PC-3 (cell line): ENCODE results near the gene SLC6A7. TPM values are rescaled to one million over a fixed set of nuclear protein-coding genes. Genes with fewer than 3 reads are reported as not detected.

Experiments used
- ATAC-seq: fragments of 200-7000 bp; cut with Tn5 transposase; 2 replicates; pipeline ENCODE4 v1.9.1; 2020; ENCODE audit warnings: mild to moderate bottlenecking, moderate library complexity
- BruUV-seq: library from RNA; stranded (reverse); fragments of 400-500 nt; replicated peaks from 2 replicates; lab custom pipeline; 2021; lab: Mats Ljungman, UMichigan
- CTCF ChIA-PET: fragments of 300-600 bp; sonication (Branson Sonifier 250); formaldehyde crosslinking; loops from one replicate; lab custom pipeline; 2022; ENCODE audit warnings: antibody characterized with exemption; lab: Charles Lee
- POLR2A ChIA-PET: fragments of 300-600 bp; sonication (Branson Sonifier 250); formaldehyde crosslinking; loops from one replicate; lab custom pipeline; 2022; ENCODE audit warnings: antibody characterized with exemption; ENCODE audit not compliant: unreplicated experiment; lab: Charles Lee
- DNase-seq: peaks from one replicate; pipeline ENCODE4 v3.0.0-alpha.2; 2015
- H2AFZ ChIP-seq: fragments of 300-600 bp; sonication (generic); 2 replicates; pipeline ENCODE4 v1.6.0; 2016; ENCODE audit warnings: antibody characterized with exemption, low read length
- H3F3A ChIP-seq: fragments of 300-600 bp; sonication (generic); one replicate; pipeline ENCODE4 v1.6.0; 2017; ENCODE audit warnings: antibody characterized with exemption, low read length, control low read depth, mild to moderate bottlenecking; ENCODE audit not compliant: unreplicated experiment
- H3K27ac ChIP-seq: fragments of 300-600 bp; sonication (generic); 2 replicates; pipeline ENCODE4 v1.5.1; 2016; ENCODE audit warnings: mild to moderate bottlenecking, low read length
- H3K27me3 ChIP-seq: fragments of 300-600 bp; sonication (generic); 2 replicates; pipeline ENCODE4 v1.6.1; 2016; ENCODE audit warnings: low read length, mixed read lengths
- H3K36me3 ChIP-seq: fragments of 300-600 bp; sonication (generic); 2 replicates; pipeline ENCODE4 v1.6.1; 2016; ENCODE audit warnings: low read depth, mixed run types, low read length, mixed read lengths
- H3K4me1 ChIP-seq: fragments of 300-600 bp; sonication (generic); 2 replicates; pipeline ENCODE4 v1.5.1; 2016; ENCODE audit warnings: low read length; ENCODE audit not compliant: insufficient read depth
- H3K4me2 ChIP-seq: fragments of 300-600 bp; sonication (generic); 2 replicates; pipeline ENCODE4 v1.6.0; 2016; ENCODE audit warnings: low read length
- H3K4me3 ChIP-seq: fragments of 300-600 bp; sonication (generic); 2 replicates; pipeline ENCODE4 v1.5.1; 2016; ENCODE audit warnings: mild to moderate bottlenecking, low read length, mixed read lengths
- H3K79me2 ChIP-seq: fragments of 300-600 bp; sonication (generic); 2 replicates; pipeline ENCODE4 v1.6.1; 2017; ENCODE audit warnings: low read length, mixed read lengths
- H3K9ac ChIP-seq: fragments of 300-600 bp; sonication (generic); 2 replicates; pipeline ENCODE4 v1.6.0; 2016; ENCODE audit warnings: mild to moderate bottlenecking, low read length
- H3K9me2 ChIP-seq: fragments of 300-600 bp; sonication (generic); replicated peaks from 2 replicates; pipeline ENCODE4 v1.6.1; 2016; ENCODE audit warnings: mixed run types, low read length, mixed read lengths
- H3K9me3 ChIP-seq: fragments of 300-600 bp; sonication (generic); 2 replicates; pipeline ENCODE4 v1.6.1; 2016; ENCODE audit warnings: low read length, mixed read lengths
- H4K20me1 ChIP-seq: fragments of 300-600 bp; sonication (generic); 2 replicates; pipeline ENCODE4 v1.6.1; 2016; ENCODE audit warnings: low read length, mixed read lengths
- EZH2 ChIP-seq: fragments of 300-600 bp; sonication (generic); IDR thresholded peaks from one replicate; pipeline ENCODE4 v1.6.1; 2017; ENCODE audit warnings: antibody characterized with exemption, mild to moderate bottlenecking, low read length; ENCODE audit not compliant: unreplicated experiment
- EZH2phosphoT487 ChIP-seq: fragments of 300-600 bp; sonication (generic); IDR thresholded peaks from 2 replicates; pipeline ENCODE4 v1.6.1; 2018; ENCODE audit warnings: mild to moderate bottlenecking, antibody characterized with exemption, low read length, borderline replicate concordance
- intact Hi-C: fragments of 100-400 bp; cut with micrococcal nuclease; formaldehyde crosslinking; loops from 2 replicates; pipeline ENCODE4 v1.9.0; 2023
- total RNA-seq: library from RNA; depleted of rRNA; stranded (reverse); fragments of >200 nt; gene quantifications from 2 replicates; pipeline ENCODE4 v1.2.3, GENCODE V29; 2014
- TF ChIP-seq, protein P1 (sequence below): fragments of 300-600 bp; sonication (generic); conservative IDR thresholded peaks from 2 replicates; pipeline ENCODE4 v1.5.1; 2017; ENCODE audit warnings: antibody characterized with exemption, low read depth, mild to moderate bottlenecking, low read length

The SLC6A7 gene
- total RNA-seq, 1 experiment from 2014 or later = 0.29 TPM

GRCh38 chr5:150215979-150216944 lies 26.4 kb downstream of the SLC6A7 start:
- H3K4me1 ChIP-seq = peaks cover 8% of the 10 kb centered on the region; the same call in 1 of the 2 replicates
- no peaks in the 10 kb centered on the region for H4K20me1 ChIP-seq
- no peaks in the 10 kb centered on the region for H3K79me2 ChIP-seq
- DNase-seq = peak; percentile 20
- no peaks in the 10 kb centered on the region for H3K9me3 ChIP-seq
- ChIA-PET POLR2A (no interaction called here), CTCF (interaction anchor here (0.7 kb wide), 1 partner anchor 54 kb away, joined by 6 read pairs; no protein-coding TSS in a partner anchor)
- intact Hi-C loops = loop anchor here (5.0 kb wide), 1 partner anchor 214 kb away; the partner anchor contains the start of genes HMGXB3 and TIGD6
- no peak overlapping the region for H3K9ac ChIP-seq
- TF ChIP-seq EZH2 = no peak
- no peak for TF ChIP-seq EZH2phosphoT487
- TF ChIP-seq, protein P1, sequence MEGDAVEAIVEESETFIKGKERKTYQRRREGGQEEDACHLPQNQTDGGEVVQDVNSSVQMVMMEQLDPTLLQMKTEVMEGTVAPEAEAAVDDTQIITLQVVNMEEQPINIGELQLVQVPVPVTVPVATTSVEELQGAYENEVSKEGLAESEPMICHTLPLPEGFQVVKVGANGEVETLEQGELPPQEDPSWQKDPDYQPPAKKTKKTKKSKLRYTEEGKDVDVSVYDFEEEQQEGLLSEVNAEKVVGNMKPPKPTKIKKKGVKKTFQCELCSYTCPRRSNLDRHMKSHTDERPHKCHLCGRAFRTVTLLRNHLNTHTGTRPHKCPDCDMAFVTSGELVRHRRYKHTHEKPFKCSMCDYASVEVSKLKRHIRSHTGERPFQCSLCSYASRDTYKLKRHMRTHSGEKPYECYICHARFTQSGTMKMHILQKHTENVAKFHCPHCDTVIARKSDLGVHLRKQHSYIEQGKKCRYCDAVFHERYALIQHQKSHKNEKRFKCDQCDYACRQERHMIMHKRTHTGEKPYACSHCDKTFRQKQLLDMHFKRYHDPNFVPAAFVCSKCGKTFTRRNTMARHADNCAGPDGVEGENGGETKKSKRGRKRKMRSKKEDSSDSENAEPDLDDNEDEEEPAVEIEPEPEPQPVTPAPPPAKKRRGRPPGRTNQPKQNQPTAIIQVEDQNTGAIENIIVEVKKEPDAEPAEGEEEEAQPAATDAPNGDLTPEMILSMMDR = no peak
- no peak overlapping the region for H3K4me2 ChIP-seq
- no peaks in the 10 kb centered on the region for H3K27me3 ChIP-seq
- no TSS peak for BruUV-seq
- no peak overlapping the region for H3K4me3 ChIP-seq
- H3K27ac ChIP-seq = no peak overlapping the region
- H3K9me2 ChIP-seq = no peaks in the 10 kb centered on the region
- peak; percentile 30 for ATAC-seq
- no peaks in the 10 kb centered on the region for H3K36me3 ChIP-seq
- H3F3A ChIP-seq = no peaks in the 10 kb centered on the region
- no peak overlapping the region for H2AFZ ChIP-seq

- intact Hi-C loops = loop anchor here (5.0 kb wide), 1 partner anchor 215 kb away; the partner anchor contains the start of genes HMGXB3 and TIGD6
- no peaks in the 10 kb centered on the region for H3K9me3 ChIP-seq
- POLR2A ChIA-PET = no interaction called here
Measured at GRCh38 chr5:150217038-150217437, 27.2 kb downstream of the SLC6A7 start.

More at GRCh38 chr5:150217038-150217437, 27.2 kb downstream of the SLC6A7 start:
- Histone ChIP-seq H3K9me2 (no peaks in the 10 kb centered on the region), H3K36me3 (no peaks in the 10 kb centered on the region), H3K9ac (no peak overlapping the region), H4K20me1 (no peaks in the 10 kb centered on the region), H3K4me1 (peaks cover 8% of the 10 kb centered on the region; the same call in 1 of the 2 replicates), H3K27me3 (no peaks in the 10 kb centered on the region), H3K27ac (no peak overlapping the region), H3F3A (no peaks in the 10 kb centered on the region), H3K4me2 (no peak overlapping the region), H3K79me2 (no peaks in the 10 kb centered on the region), H3K4me3 (no peak overlapping the region), H2AFZ (no peak overlapping the region)
- no TSS peak for BruUV-seq
- no peak for ATAC-seq
- DNase-seq = no peak
- CTCF ChIA-PET = no interaction called here
- TF ChIP-seq, protein P1 = no peak
- no peak for TF ChIP-seq EZH2phosphoT487
- TF ChIP-seq EZH2 = no peak
